ENCODE measurements around the gene ZER1. TPM values are rescaled to one million over a fixed set of nuclear protein-coding genes. Genes with fewer than 3 reads are reported as not detected.

Gene ZER1
- total RNA-seq, 1 donor from 2014 or later = 36.8 TPM

DNA sequence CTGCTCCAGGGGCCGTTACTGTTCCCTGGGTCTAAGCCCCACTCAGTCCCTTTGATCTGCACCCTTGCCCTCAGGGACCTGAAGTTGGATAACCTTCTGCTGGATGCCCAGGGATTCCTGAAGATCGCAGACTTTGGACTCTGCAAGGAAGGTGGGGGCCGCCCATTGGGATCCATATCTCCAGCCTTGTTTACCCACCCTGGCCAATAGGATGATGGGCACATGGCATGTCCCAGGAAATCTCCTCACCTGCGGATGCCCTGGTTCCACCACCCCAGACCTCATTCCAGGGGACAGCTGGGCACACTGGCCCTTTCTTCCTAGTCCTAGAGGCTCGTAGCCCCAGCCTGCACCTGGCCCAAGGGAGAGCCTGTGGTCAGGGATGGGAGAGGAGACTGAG is 53.3 kb downstream of the ZER1 start:
- no peaks in the 10 kb centered on the region for H3K27me3 Mint-ChIP-seq
- no peaks in the 10 kb centered on the region for H3K36me3 Mint-ChIP-seq
- H3K4me1 Mint-ChIP-seq (ENCODE audit: unreplicated experiment) = peaks cover 10% of the 10 kb centered on the region
- no peak overlapping the region for H3K27ac Mint-ChIP-seq
- TF ChIP-seq, protein P1, sequence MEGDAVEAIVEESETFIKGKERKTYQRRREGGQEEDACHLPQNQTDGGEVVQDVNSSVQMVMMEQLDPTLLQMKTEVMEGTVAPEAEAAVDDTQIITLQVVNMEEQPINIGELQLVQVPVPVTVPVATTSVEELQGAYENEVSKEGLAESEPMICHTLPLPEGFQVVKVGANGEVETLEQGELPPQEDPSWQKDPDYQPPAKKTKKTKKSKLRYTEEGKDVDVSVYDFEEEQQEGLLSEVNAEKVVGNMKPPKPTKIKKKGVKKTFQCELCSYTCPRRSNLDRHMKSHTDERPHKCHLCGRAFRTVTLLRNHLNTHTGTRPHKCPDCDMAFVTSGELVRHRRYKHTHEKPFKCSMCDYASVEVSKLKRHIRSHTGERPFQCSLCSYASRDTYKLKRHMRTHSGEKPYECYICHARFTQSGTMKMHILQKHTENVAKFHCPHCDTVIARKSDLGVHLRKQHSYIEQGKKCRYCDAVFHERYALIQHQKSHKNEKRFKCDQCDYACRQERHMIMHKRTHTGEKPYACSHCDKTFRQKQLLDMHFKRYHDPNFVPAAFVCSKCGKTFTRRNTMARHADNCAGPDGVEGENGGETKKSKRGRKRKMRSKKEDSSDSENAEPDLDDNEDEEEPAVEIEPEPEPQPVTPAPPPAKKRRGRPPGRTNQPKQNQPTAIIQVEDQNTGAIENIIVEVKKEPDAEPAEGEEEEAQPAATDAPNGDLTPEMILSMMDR (conservative IDR thresholded peaks at IDR 0.05) = no peak
- H3K4me3 Mint-ChIP-seq = no peak overlapping the region
- no peaks in the 10 kb centered on the region for H3K9me3 Mint-ChIP-seq
- no peak for DNase-seq (ENCODE audit: extremely low spot score, unreplicated experiment)

GRCh38 chr9:128718047-128718446 is 53.7 kb downstream of the ZER1 start:
- peaks cover 7% of the 10 kb centered on the region for H3K4me1 Mint-ChIP-seq (ENCODE audit: unreplicated experiment)
- no peaks in the 10 kb centered on the region for H3K9me3 Mint-ChIP-seq
- H3K4me3 Mint-ChIP-seq = no peak overlapping the region
- H3K27me3 Mint-ChIP-seq = no peaks in the 10 kb centered on the region
- no peaks in the 10 kb centered on the region for H3K36me3 Mint-ChIP-seq
- DNase-seq (ENCODE audit: extremely low spot score, unreplicated experiment) = no peak
- TF ChIP-seq, protein P1 (conservative IDR thresholded peaks at IDR 0.05) = no peak
- no peak overlapping the region for H3K27ac Mint-ChIP-seq

DNA sequence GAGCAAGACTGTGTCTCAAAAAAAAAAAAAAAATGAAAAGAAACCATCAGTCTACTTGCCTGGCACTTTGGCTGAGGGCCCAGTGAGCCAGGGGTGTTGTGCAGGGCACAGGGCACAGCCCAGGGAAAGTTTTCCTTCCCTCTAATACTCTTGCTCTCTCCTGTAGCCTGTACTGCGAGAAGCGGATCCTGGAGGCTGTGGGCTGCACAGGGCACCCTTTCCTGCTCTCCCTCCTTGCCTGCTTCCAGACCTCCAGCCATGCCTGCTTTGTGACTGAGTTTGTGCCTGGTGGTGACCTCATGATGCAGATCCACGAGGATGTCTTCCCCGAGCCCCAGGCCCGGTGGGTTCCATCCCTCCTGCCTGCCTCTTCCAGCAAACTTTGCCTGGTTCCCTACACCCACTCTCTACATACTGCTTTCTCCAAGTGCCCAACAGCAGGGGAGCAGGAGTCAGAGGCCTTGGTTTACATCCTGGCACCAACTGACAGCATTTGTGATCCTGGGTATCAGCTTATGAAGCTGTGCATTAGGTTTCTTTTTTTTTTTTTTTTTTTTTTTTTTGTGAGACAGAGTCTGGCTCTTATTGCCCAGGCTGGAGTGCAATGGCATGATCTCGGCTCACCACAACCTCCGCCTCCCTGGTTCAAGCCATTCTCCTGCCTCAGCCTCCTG is 55.0 kb downstream of the ZER1 start:
- no peak overlapping the region for H3K27ac Mint-ChIP-seq
- no peaks in the 10 kb centered on the region for H3K27me3 Mint-ChIP-seq
- H3K4me3 Mint-ChIP-seq = no peak overlapping the region
- TF ChIP-seq, protein P1 (conservative IDR thresholded peaks at IDR 0.05) = no peak
- no peak for DNase-seq (ENCODE audit: extremely low spot score, unreplicated experiment)
- no peaks in the 10 kb centered on the region for H3K4me1 Mint-ChIP-seq (ENCODE audit: unreplicated experiment)
- no peaks in the 10 kb centered on the region for H3K36me3 Mint-ChIP-seq
- no peaks in the 10 kb centered on the region for H3K9me3 Mint-ChIP-seq

- no peaks in the 10 kb centered on the region for H3K27me3 Mint-ChIP-seq
- TF ChIP-seq, protein P1 (conservative IDR thresholded peaks at IDR 0.05) = no peak
- no peak overlapping the region for H3K27ac Mint-ChIP-seq
- no peaks in the 10 kb centered on the region for H3K36me3 Mint-ChIP-seq
- H3K4me3 Mint-ChIP-seq = no peak overlapping the region
- no peaks in the 10 kb centered on the region for H3K4me1 Mint-ChIP-seq (ENCODE audit: unreplicated experiment)
- no peaks in the 10 kb centered on the region for H3K9me3 Mint-ChIP-seq
- no peak for DNase-seq (ENCODE audit: extremely low spot score, unreplicated experiment)
Measured at GRCh38 chr9:128715436-128715750, 56.3 kb downstream of the ZER1 start.

GRCh38 chr9:128714586-128715435 is 56.9 kb downstream of the ZER1 start:
- no peaks in the 10 kb centered on the region for H3K4me1 Mint-ChIP-seq (ENCODE audit: unreplicated experiment)
- H3K9me3 Mint-ChIP-seq = no peaks in the 10 kb centered on the region
- TF ChIP-seq, protein P1 (conservative IDR thresholded peaks at IDR 0.05) = no peak
- no peak overlapping the region for H3K27ac Mint-ChIP-seq
- no peak for DNase-seq (ENCODE audit: extremely low spot score, unreplicated experiment)
- H3K27me3 Mint-ChIP-seq = no peaks in the 10 kb centered on the region
- no peak overlapping the region for H3K4me3 Mint-ChIP-seq
- no peaks in the 10 kb centered on the region for H3K36me3 Mint-ChIP-seq
